ENCODE data around the gene NAT10. TPM values are rescaled to one million over a fixed set of nuclear protein-coding genes. Genes with fewer than 3 reads are reported as not detected.

NAT10 gene
- total and polyA plus RNA-seq, 2 experiments from 2014 or later: 44.1 to 58.8 TPM

DNA sequence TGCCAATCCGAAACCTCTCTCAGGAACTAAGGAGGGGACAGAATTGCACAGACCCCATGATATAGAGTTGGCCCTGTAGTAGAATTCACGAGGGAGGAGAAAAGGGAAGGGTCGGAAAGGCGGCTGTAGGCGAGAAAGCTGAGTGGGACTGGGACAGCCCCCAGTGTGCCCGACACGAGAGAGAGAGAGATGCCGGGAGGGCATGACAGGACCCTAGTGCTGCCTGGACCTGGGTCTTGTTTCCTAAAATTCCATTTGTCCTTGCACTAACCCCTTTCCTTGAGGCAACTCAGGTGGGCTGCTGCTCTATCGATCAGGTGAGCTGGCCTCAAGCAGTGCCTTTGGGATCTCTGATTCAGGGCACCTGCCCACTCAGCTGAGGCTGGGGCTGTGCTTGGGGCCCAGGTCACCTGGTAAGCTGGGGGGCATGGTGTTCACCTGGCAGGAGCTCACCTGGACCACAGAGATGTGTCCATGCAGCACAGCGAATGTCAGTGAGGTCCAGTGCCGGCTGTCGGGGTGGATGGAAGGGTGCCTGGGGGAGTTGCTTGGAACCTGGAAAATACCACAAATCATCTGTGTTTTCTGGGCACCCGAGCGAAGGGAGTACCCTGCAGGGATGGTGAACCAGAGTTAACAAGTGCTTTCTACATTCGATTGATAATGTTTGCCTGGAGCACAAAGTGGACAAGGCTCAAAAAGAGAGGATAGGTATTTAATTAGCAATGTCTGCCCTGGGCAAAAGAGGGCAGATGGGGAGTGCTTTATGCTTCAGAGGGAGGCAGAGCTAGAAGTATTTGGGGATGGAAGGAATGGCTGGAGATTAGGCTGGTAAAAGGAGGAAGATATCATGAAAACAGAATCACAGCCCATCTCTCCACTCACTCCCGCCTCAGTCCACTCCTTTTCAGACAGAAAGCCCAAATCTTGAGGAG, 61.6 kb downstream of the NAT10 start:
- Histone ChIP-seq H3K27ac (ENCODE audit: low read depth) (no peak overlapping the region), H3K36me3 (ENCODE audit: insufficient read depth) (no peaks in the 10 kb centered on the region), H4K20me1 (replicated peaks; ENCODE audit: insufficient read depth) (no peaks in the 10 kb centered on the region; the same call in 1 of the 2 replicates), H3K4me1 (ENCODE audit: insufficient read depth) (no peaks in the 10 kb centered on the region), H3K27me3 (ENCODE audit: insufficient read depth) (no peaks in the 10 kb centered on the region), H2AFZ (no peak overlapping the region), H3F3A (replicated peaks; ENCODE audit: low read depth) (no peaks in the 10 kb centered on the region), H3K9me2 (ENCODE audit: insufficient read depth) (no peaks in the 10 kb centered on the region), H3K4me2 (no peak overlapping the region), H3K79me2 (replicated peaks; ENCODE audit: insufficient read depth) (no peaks in the 10 kb centered on the region), H3K4me3 (no peak overlapping the region)
- Mint-ChIP-seq H3K36me3 (ENCODE audit: low read depth) (peaks cover 13% of the 10 kb centered on the region; the same call in 2 of the 3 replicates), H3K4me1 (peaks cover 4% of the 10 kb centered on the region; the same call in 1 of the 3 replicates), H3K4me3 (no peak overlapping the region), H3K9me3 (no peaks in the 10 kb centered on the region; the same call in 2 of the 3 replicates), H3K27ac (no peak overlapping the region), H3K27me3 (ENCODE audit: insufficient read depth, low read depth, poor library complexity) (peaks cover 7% of the 10 kb centered on the region)
- no peak for DNase-seq (ENCODE audit: low spot score)
- no peak for ATAC-seq
- TF ChIP-seq JUNB (IDR thresholded peaks at IDR 0.05; ENCODE audit: unreplicated experiment) (no peak), POLR2AphosphoS5 (IDR thresholded peaks at IDR 0.05; ENCODE audit: low read depth) (no peak), ZNF331 (CRISPR knock-in tag; IDR thresholded peaks at IDR 0.05; ENCODE audit: low read depth) (no peak), ZNF114 (CRISPR knock-in tag; IDR thresholded peaks at IDR 0.05) (no peak), ZNF462 (CRISPR knock-in tag; IDR thresholded peaks at IDR 0.05) (no peak), EZH2phosphoT487 (IDR thresholded peaks at IDR 0.05; ENCODE audit: unreplicated experiment) (no peak), STAT1 (IDR thresholded peaks at IDR 0.05; ENCODE audit: unreplicated experiment) (no peak), ETS1 (IDR thresholded peaks at IDR 0.05) (no peak), CREB1 (CRISPR knock-in tag; IDR thresholded peaks at IDR 0.05; ENCODE audit: low read depth) (no peak), EZH2 (IDR thresholded peaks at IDR 0.05; ENCODE audit: low read depth, unreplicated experiment) (no peak), NANOG (IDR thresholded peaks at IDR 0.05; ENCODE audit: borderline replicate concordance) (no peak)
- TF ChIP-seq, protein P1, sequence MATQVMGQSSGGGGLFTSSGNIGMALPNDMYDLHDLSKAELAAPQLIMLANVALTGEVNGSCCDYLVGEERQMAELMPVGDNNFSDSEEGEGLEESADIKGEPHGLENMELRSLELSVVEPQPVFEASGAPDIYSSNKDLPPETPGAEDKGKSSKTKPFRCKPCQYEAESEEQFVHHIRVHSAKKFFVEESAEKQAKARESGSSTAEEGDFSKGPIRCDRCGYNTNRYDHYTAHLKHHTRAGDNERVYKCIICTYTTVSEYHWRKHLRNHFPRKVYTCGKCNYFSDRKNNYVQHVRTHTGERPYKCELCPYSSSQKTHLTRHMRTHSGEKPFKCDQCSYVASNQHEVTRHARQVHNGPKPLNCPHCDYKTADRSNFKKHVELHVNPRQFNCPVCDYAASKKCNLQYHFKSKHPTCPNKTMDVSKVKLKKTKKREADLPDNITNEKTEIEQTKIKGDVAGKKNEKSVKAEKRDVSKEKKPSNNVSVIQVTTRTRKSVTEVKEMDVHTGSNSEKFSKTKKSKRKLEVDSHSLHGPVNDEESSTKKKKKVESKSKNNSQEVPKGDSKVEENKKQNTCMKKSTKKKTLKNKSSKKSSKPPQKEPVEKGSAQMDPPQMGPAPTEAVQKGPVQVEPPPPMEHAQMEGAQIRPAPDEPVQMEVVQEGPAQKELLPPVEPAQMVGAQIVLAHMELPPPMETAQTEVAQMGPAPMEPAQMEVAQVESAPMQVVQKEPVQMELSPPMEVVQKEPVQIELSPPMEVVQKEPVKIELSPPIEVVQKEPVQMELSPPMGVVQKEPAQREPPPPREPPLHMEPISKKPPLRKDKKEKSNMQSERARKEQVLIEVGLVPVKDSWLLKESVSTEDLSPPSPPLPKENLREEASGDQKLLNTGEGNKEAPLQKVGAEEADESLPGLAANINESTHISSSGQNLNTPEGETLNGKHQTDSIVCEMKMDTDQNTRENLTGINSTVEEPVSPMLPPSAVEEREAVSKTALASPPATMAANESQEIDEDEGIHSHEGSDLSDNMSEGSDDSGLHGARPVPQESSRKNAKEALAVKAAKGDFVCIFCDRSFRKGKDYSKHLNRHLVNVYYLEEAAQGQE (IDR thresholded peaks at IDR 0.05; ENCODE audit: unreplicated experiment): no peak
- TF ChIP-seq, protein P2, sequence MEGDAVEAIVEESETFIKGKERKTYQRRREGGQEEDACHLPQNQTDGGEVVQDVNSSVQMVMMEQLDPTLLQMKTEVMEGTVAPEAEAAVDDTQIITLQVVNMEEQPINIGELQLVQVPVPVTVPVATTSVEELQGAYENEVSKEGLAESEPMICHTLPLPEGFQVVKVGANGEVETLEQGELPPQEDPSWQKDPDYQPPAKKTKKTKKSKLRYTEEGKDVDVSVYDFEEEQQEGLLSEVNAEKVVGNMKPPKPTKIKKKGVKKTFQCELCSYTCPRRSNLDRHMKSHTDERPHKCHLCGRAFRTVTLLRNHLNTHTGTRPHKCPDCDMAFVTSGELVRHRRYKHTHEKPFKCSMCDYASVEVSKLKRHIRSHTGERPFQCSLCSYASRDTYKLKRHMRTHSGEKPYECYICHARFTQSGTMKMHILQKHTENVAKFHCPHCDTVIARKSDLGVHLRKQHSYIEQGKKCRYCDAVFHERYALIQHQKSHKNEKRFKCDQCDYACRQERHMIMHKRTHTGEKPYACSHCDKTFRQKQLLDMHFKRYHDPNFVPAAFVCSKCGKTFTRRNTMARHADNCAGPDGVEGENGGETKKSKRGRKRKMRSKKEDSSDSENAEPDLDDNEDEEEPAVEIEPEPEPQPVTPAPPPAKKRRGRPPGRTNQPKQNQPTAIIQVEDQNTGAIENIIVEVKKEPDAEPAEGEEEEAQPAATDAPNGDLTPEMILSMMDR (conservative IDR thresholded peaks at IDR 0.05; ENCODE audit: low read depth in 2 of 2): no peak
